BLaER1 (cell line): Measurements from ENCODE around the gene EIF4EBP2.
A peak's percentile ranks its signal among the peaks of the same experiment; 100 is the strongest.

ENCODE experiments used
- H3K27ac ChIP-seq: shearing (Covaris generic); formaldehyde crosslinking; 2 replicates; pipeline ENCODE4 v1.8.1; 2022
- H3K27me3 ChIP-seq: shearing (Covaris generic); formaldehyde crosslinking; 2 replicates; pipeline ENCODE4 v1.8.1; 2022
- H3K36me3 ChIP-seq: shearing (Covaris generic); formaldehyde crosslinking; 2 replicates; pipeline ENCODE4 v1.8.1; 2022
- H3K4me1 ChIP-seq: shearing (Covaris generic); formaldehyde crosslinking; 2 replicates; pipeline ENCODE4 v1.8.1; 2022
- H3K4me2 ChIP-seq: shearing (Covaris generic); formaldehyde crosslinking; 2 replicates; pipeline ENCODE4 v1.8.1; 2022
- H3K4me3 ChIP-seq: shearing (Covaris generic); formaldehyde crosslinking; 2 replicates; pipeline ENCODE4 v1.8.1; 2022
- H3K9ac ChIP-seq: shearing (Covaris generic); formaldehyde crosslinking; 2 replicates; pipeline ENCODE4 v1.8.1; 2022
- H3K9me3 ChIP-seq: shearing (Covaris generic); formaldehyde crosslinking; 2 replicates; pipeline ENCODE4 v1.8.1; 2022
- H4K20me1 ChIP-seq: shearing (Covaris generic); formaldehyde crosslinking; 2 replicates; pipeline ENCODE4 v1.8.1; 2022
- Cebpa-rat ChIP-seq: shearing (Covaris generic); IDR thresholded peaks from 2 replicates; pipeline ENCODE4 v1.8.1; 2022

The EIF4EBP2 gene

DNA sequence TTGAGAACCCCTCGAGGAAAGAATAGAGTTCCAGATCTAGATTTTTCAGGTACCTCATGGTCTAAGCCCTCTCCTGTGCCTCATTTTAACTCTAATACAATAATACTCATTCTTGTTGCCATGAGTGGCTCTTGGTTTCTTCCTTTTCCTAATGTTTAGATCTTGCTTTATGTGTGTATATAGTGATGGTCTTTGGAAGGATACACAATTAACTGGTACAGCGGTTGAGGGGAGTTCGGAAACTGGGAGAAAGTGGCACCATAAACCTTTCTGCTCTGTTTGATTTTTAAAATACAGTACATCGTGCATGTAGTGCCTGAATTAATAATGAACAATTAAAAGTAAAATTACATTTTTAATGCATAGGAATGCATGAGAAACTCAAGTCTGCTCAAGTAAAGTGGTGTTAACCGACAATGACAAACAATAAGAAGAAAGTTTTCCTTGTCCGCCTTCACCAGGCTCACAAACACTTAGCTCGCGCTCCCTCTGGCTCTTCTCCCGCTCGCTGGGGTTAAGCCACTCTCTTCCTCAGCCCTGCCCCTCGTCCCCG lies 386 bp upstream of the EIF4EBP2 start:
- Histone ChIP-seq H3K27ac (peak overlapping the region; percentile 95), H3K4me3 (peak overlapping the region; percentile 99)
- no peak for TF ChIP-seq Cebpa-rat

DNA sequence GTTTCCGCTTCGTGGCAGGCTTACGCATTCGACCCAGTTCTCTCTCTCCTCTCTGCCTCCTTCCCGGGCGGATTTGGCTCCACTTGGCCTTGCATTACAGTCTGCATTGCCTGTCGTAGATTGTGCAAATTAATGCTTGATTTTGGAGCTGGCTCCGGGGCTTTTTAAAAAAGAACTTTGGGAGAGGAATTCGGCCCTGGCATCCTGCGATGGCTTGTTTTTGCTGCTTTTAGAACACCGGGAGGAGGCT lies 767 bp downstream of the EIF4EBP2 start:
- peaks cover 17% of the 10 kb centered on the region; the same call in 1 of the 2 replicates for H3K36me3 ChIP-seq
- no peak for TF ChIP-seq Cebpa-rat
- peak overlapping the region; percentile 94 for H3K4me2 ChIP-seq
- no peaks in the 10 kb centered on the region for H3K9me3 ChIP-seq
- peak overlapping the region; percentile 97 for H3K9ac ChIP-seq
- peak overlapping the region; percentile 95 for H3K27ac ChIP-seq
- peaks cover 47% of the 10 kb centered on the region for H4K20me1 ChIP-seq
- H3K4me3 ChIP-seq = peak overlapping the region; percentile 99
- H3K4me1 ChIP-seq = peaks cover 41% of the 10 kb centered on the region
- H3K27me3 ChIP-seq = no peaks in the 10 kb centered on the region

More for the DNA sequence above, 386 bp upstream of the EIF4EBP2 start:
- H3K9me3 ChIP-seq = no peaks in the 10 kb centered on the region
- H3K27me3 ChIP-seq = no peaks in the 10 kb centered on the region
- H3K4me2 ChIP-seq = peak overlapping the region; percentile 94
- H3K36me3 ChIP-seq = peaks cover 5% of the 10 kb centered on the region; the same call in 1 of the 2 replicates
- peaks cover 29% of the 10 kb centered on the region for H3K4me1 ChIP-seq
- peaks cover 35% of the 10 kb centered on the region for H4K20me1 ChIP-seq
- peak overlapping the region; percentile 97 for H3K9ac ChIP-seq

GRCh38 chr10:70405037-70405824 lies 1.3 kb downstream of the EIF4EBP2 start:
- Histone ChIP-seq H3K9me3 (no peaks in the 10 kb centered on the region), H3K4me1 (peaks cover 46% of the 10 kb centered on the region), H3K27me3 (no peaks in the 10 kb centered on the region), H3K9ac (peak overlapping the region; percentile 97), H3K36me3 (peaks cover 18% of the 10 kb centered on the region; the same call in 1 of the 2 replicates), H3K4me3 (peak overlapping the region; percentile 99), H3K4me2 (peak overlapping the region; percentile 94), H3K27ac (peak overlapping the region; percentile 95), H4K20me1 (peaks cover 52% of the 10 kb centered on the region)
- peak; percentile 98 for TF ChIP-seq Cebpa-rat

GRCh38 chr10:70409772-70410171 lies 5.8 kb downstream of the EIF4EBP2 start:
- no peak overlapping the region for H3K27ac ChIP-seq

DNA sequence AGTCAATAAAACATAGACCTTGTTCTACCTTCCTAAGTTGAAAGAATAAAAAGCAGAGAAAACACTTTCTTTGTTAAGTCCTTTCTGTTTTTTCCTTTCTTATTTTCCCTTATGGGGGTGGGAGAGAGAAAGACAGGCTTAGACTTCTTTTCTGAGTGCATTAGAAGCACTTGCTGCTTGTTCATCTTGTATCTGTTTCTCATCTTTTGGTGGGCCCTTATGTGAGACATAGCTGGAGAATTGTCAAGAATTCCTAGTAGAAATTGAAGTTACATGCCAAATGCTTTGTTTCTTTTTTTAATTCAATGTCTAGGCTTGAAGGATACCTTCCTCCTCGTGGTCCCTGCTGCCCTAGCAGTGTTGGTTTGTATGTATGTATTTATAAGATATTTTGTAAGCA lies 6.7 kb downstream of the EIF4EBP2 start:
- no peak overlapping the region for H3K9ac ChIP-seq
- no peak overlapping the region for H3K4me3 ChIP-seq
- H3K27me3 ChIP-seq = no peaks in the 10 kb centered on the region
- H3K27ac ChIP-seq = no peak overlapping the region
- peaks cover 90% of the 10 kb centered on the region for H4K20me1 ChIP-seq
- peaks cover 55% of the 10 kb centered on the region for H3K4me1 ChIP-seq
- TF ChIP-seq Cebpa-rat = no peak
- peaks cover 54% of the 10 kb centered on the region for H3K36me3 ChIP-seq
- H3K9me3 ChIP-seq = no peaks in the 10 kb centered on the region
- H3K4me2 ChIP-seq = no peak overlapping the region; the same call in 1 of the 2 replicates

More at GRCh38 chr10:70409772-70410171, 5.8 kb downstream of the EIF4EBP2 start:
- H3K4me1 ChIP-seq = peaks cover 58% of the 10 kb centered on the region
- H3K9ac ChIP-seq = no peak overlapping the region
- peaks cover 49% of the 10 kb centered on the region for H3K36me3 ChIP-seq
- no peaks in the 10 kb centered on the region for H3K9me3 ChIP-seq
- H3K27me3 ChIP-seq = no peaks in the 10 kb centered on the region
- H3K4me2 ChIP-seq = peak overlapping the region; percentile 18; the same call in 1 of the 2 replicates
- H4K20me1 ChIP-seq = peaks cover 90% of the 10 kb centered on the region
- H3K4me3 ChIP-seq = no peak overlapping the region
- TF ChIP-seq Cebpa-rat = no peak

GRCh38 chr10:70412356-70412755 lies 8.4 kb downstream of the EIF4EBP2 start:
- Histone ChIP-seq H4K20me1 (peaks cover 94% of the 10 kb centered on the region), H3K4me1 (peaks cover 43% of the 10 kb centered on the region), H3K36me3 (peaks cover 59% of the 10 kb centered on the region), H3K9ac (no peak overlapping the region), H3K27ac (no peak overlapping the region), H3K9me3 (no peaks in the 10 kb centered on the region), H3K4me2 (no peak overlapping the region), H3K27me3 (no peaks in the 10 kb centered on the region), H3K4me3 (no peak overlapping the region)
- TF ChIP-seq Cebpa-rat = no peak

DNA sequence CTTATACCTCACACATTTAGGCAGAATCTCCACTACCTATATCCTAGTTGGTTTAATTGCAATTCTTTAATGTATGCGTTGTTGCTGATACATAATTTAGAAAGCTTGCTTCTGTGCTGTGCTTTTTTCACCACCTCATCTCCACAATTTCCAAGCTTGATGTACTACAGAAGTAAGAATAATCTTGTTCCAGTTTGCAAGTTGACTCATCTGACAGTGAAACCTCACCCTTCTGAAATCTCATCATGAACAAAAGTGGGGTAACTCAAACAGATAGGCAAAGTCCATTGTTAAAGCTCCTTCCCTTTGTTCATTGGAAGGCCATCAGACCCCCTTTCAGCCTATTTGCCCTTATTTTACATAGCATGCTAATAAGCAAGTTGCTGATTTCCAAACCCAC lies 13.6 kb downstream of the EIF4EBP2 start:
- Histone ChIP-seq H3K36me3 (peaks cover 75% of the 10 kb centered on the region), H3K4me1 (peaks cover 15% of the 10 kb centered on the region), H3K27ac (no peak overlapping the region), H3K9ac (no peak overlapping the region), H3K4me2 (no peak overlapping the region), H3K4me3 (no peak overlapping the region), H4K20me1 (peaks cover 83% of the 10 kb centered on the region), H3K27me3 (no peaks in the 10 kb centered on the region), H3K9me3 (no peaks in the 10 kb centered on the region)
- no peak for TF ChIP-seq Cebpa-rat

DNA sequence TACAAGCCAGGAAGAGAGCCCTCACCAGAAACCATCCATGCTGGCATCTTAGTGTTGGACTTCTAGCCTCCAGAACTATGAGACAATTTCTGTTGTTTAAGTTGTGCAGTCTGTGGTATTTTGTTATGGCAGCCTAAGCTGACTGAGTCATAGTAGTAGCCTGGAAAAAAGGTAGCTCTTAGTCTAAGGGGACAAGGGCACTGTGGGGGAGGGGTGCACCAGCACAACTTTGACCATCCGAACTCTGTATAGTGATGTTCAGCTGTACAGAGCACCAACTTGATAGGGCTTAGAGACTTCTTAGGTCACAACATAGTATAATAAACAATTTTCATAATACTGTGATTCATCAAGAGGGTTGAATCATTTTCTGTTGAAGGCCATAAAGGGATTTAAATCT lies 14.3 kb downstream of the EIF4EBP2 start:
- TF ChIP-seq Cebpa-rat = no peak
- no peaks in the 10 kb centered on the region for H3K9me3 ChIP-seq

DNA sequence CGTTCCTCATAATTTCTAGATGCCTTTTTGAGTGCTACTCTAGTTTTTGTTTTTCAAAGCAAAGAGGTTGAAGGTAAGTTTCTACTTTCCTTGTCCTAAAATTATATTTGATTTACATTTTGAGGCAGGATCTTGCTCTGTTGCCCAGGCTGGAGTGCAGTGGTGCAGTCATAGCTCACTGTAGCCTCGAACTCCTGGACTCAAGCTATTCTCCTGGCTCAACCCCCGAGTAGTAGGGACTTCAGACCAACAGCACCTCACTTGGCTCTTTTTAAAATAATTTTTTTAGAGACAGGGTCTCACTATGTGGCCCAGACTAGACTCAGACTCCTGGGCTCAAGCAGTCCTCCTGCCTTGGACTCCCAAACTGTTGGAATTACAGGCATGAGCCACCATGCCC lies 14.8 kb downstream of the EIF4EBP2 start:
- peaks cover 71% of the 10 kb centered on the region for H4K20me1 ChIP-seq

More for the DNA sequence above, 14.3 kb downstream of the EIF4EBP2 start:
- peaks cover 15% of the 10 kb centered on the region for H3K4me1 ChIP-seq
- no peak overlapping the region for H3K4me2 ChIP-seq
- H3K36me3 ChIP-seq = peaks cover 76% of the 10 kb centered on the region
- peaks cover 76% of the 10 kb centered on the region for H4K20me1 ChIP-seq
- no peaks in the 10 kb centered on the region for H3K27me3 ChIP-seq
- H3K27ac ChIP-seq = no peak overlapping the region
- no peak overlapping the region for H3K4me3 ChIP-seq
- H3K9ac ChIP-seq = no peak overlapping the region

DNA sequence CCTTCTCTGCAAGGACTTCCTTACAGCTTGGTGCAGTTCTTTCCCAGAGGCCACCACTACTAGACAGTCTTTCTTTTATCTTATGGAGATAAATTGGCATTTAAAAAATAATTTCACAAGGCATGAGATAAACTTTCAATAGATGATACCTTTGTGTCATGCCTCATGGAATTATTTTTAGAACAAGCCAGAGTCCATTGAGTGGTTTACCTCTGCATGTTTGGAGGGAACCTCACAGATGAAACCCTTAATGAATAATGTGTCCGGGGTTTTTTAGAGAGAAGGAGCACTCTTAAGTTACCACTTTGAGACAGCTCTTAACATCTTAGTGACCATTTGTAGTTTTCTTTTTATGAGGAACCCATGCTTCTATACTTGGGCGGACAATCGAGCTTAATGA lies 20.4 kb downstream of the EIF4EBP2 start:
- Histone ChIP-seq H3K9ac (no peak overlapping the region), H4K20me1 (peaks cover 21% of the 10 kb centered on the region), H3K36me3 (peaks cover 100% of the 10 kb centered on the region), H3K27me3 (no peaks in the 10 kb centered on the region), H3K4me3 (no peak overlapping the region), H3K27ac (no peak overlapping the region), H3K9me3 (no peaks in the 10 kb centered on the region), H3K4me2 (no peak overlapping the region), H3K4me1 (peaks cover 21% of the 10 kb centered on the region)
- no peak for TF ChIP-seq Cebpa-rat

More for the DNA sequence above, 14.8 kb downstream of the EIF4EBP2 start:
- peaks cover 15% of the 10 kb centered on the region for H3K4me1 ChIP-seq
- no peak overlapping the region for H3K4me3 ChIP-seq
- H3K9me3 ChIP-seq = no peaks in the 10 kb centered on the region
- no peak for TF ChIP-seq Cebpa-rat
- no peaks in the 10 kb centered on the region for H3K27me3 ChIP-seq
- H3K9ac ChIP-seq = no peak overlapping the region
- no peak overlapping the region for H3K27ac ChIP-seq
- peaks cover 79% of the 10 kb centered on the region for H3K36me3 ChIP-seq
- H3K4me2 ChIP-seq = no peak overlapping the region
